G401.6 (cell line): ENCODE results near the gene SMC3.
A peak's percentile ranks its signal among the peaks of the same experiment; 100 is the strongest.
"Not testable (repeated sequence)": the region's sequence is repeated elsewhere in the genome, so short reads cannot be mapped to it uniquely, and the experiment has no call there.

Source experiments
- FAIRE-seq: peaks from 2 replicates; lab custom pipeline; 2012; peaks lifted over from hg19 to GRCh38; lab: Jason Lieb, UNC

SMC3 gene

DNA sequence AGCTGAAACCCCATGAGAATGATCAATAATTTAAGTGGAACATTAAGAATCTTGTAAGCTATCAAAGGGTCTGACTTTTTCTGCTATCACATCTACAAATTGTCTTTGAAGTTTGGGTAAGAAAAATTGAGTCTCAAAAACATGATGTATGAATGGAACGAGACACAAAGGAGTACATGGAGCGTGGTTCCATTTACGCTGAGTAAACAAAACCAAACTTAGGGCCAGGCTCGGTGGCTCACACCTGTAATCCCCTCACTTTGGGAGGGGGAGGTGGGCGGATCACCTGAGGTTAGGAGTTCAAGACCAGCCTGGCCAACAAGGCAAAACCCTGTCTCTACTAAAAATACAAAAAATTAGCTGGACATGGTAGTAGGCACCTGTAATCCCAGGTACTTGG is 24.3 kb downstream of the SMC3 start:
- FAIRE-seq, result no peak

GRCh38 chr10:110597476-110597875 is 30.0 kb downstream of the SMC3 start:
- no peak for FAIRE-seq

- peak; percentile 96 for FAIRE-seq
Observed at GRCh38 chr10:110600487-110601101, 33.1 kb downstream of the SMC3 start.

DNA sequence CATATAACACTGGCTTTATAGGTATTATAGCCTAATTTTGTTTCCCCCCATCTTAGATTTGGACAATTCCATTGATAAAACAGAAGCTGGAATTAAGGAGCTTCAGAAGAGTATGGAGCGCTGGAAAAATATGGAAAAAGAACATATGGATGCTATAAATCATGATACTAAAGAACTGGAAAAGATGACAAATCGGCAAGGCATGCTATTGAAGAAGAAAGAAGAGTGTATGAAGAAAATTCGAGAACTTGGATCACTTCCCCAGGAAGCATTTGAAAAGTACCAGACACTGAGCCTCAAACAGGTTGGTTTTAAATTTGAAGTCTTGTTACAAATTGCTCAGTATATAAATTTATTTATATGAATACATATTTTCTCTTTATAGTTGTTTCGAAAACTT is 34.1 kb downstream of the SMC3 start:
- FAIRE-seq, result no peak

- FAIRE-seq, result no peak
Observed at GRCh38 chr10:110608087-110608486, 40.6 kb downstream of the SMC3 start.

DNA sequence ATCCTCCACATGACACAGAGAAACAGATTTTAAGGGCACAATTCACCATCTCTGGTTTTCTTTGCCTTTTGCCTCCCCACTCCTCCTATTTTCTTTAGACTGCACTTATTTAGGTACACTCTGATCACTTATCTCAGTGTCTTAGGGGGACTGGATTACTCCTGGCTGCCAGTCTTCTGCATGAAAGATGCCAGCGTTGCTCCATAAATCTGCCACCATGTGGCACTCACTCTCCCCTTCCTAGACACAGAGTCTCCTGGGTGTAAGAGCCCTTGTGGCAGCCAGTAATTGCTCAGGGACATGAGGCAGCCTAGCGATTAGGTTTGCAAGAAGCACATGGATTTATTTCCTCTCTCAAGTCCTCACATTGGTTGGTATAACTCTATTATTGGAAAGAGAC is 42.1 kb downstream of the SMC3 start:
- no peak for FAIRE-seq

DNA sequence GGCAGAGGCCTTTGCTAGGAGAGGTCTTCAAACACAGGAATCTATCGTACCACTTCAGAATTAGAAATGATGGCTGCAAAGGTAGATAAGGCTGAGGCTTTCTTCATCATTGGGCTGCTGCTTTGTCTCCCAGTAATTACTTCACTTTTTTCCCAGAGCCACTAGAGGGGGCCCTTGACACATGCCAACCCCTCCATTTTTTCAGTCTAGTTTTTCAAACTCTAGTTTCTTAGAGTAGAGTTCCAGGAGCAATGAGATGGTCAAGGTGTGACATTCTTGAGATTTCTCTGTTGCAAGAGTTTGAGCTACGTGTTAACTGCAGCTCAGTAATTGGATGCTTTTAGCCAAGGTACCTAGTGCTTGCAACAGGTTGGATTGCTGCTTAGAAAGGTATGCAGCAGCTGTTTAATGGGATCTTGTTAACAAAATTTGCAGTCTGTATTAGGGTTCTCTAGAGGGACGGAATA is 42.8 kb downstream of the SMC3 start:
- peak; percentile 97 for FAIRE-seq

GRCh38 chr10:110610781-110611180 is 43.3 kb downstream of the SMC3 start:
- not testable (repeated sequence) for FAIRE-seq

- FAIRE-seq, result no peak
Observed at GRCh38 chr10:110612087-110612486, 44.6 kb downstream of the SMC3 start.

DNA sequence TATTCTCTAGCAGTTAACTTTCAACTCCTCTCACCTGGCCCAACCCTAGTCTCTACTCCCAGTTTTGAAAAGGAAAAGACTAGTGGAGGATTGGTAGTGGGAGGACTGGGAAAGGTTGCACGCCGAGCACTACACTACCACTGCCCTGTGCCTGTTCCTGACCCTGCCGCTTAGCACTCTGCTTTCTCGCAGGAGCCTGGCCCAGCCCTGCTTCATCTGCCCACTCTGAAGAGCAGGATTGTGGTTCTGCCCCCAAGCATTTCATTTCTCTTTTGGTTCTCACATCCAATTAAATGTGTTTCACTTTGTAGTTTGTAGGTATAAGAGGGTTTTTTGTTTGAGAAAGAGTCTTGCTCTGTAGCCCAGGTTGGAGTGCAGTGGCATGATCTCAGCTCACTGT is 45.1 kb downstream of the SMC3 start:
- no peak for FAIRE-seq

DNA sequence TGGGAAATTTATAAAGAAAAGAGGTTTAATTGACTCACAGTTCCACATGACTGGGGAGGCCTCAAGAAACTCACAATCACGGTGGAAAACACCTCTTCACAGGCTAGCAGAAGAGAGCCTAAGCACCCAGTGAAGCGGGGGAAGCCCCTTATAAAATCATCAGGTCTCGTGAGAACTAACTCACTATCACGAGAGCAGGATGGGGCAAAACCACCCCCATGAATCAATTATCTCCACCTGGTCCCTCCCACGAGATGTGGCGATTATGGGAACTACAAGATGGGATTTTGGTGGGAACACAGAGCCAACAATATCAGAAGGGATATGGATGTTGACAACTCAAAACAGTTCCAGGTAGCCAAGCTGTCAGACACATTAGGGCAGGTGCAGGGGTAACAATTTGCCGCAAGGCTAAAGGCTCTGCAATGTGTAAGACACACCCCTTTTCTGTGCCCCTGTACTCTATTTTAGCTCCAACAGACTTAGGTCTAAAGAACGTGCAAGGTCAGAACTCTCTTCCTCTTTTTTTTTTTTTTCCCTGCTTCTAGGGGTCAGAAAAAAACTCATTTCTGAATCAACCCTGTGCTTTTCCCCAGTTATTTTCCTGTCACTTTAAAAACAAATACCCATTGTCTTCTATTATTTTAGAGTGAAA is 46.0 kb downstream of the SMC3 start:
- no peak for FAIRE-seq

DNA sequence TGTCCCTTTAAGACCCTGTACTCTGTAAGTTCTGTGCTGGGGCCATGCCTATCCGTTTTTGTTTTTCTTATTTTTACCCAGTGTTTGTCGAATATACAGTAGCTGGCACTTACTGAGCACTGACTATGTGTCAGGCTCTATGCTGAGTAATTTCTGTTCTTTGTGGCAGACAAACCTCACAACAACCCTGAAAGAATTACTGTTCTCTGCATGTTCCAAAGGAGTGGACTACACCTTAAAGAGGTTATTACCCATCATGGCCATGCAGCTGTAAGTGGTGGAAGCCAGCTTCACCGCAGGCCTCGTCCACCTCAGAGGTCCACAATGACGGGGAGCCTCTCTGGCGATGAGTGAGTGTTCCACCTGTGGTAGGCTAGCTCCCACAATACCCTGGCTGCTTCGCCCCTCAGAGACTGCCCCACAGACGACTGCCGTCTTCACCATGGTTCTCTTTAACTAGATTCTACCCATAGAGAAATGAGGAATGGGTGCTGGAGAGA is 46.6 kb downstream of the SMC3 start:
- no peak for FAIRE-seq

DNA sequence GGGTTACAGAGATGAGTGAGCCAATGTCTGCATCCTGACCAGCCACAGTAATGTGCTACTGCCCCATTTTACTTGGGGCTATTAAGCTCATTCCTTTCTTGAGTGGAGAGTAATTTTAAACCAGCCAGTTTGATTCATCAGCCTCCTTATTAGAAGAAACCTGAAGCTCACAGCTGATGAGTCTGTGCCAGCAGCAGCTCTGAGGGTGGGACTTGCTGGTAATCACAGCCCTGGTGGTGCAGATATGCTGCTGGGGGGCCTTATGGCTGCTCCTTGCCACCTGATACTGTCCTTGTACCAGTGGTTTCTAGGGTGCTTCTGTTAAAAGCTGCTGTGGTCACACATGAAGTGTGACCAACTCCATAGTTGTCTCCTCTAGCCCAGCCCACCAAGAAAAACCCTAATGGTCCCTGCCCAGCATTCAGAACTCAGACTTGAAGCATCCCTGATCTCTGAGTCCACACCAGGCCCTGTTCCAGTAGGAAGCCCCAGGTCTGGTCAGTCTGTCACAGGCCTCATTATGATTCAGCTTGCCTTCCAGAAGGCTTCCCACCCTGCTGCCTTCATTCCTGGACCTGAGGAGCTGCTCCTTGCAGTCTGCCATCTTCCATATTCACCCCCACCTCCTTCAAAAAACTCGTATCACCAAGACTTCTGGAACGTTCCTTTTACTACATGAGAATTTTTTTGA is 47.7 kb downstream of the SMC3 start:
- FAIRE-seq, result no peak

- FAIRE-seq, result no peak
Observed at GRCh38 chr10:110616493-110617033, 49.1 kb downstream of the SMC3 start.

- FAIRE-seq, result no peak
Observed at GRCh38 chr10:110617425-110618229, 50.1 kb downstream of the SMC3 start.

- FAIRE-seq, result no peak
Observed at GRCh38 chr10:110618230-110618610, 50.7 kb downstream of the SMC3 start.

DNA sequence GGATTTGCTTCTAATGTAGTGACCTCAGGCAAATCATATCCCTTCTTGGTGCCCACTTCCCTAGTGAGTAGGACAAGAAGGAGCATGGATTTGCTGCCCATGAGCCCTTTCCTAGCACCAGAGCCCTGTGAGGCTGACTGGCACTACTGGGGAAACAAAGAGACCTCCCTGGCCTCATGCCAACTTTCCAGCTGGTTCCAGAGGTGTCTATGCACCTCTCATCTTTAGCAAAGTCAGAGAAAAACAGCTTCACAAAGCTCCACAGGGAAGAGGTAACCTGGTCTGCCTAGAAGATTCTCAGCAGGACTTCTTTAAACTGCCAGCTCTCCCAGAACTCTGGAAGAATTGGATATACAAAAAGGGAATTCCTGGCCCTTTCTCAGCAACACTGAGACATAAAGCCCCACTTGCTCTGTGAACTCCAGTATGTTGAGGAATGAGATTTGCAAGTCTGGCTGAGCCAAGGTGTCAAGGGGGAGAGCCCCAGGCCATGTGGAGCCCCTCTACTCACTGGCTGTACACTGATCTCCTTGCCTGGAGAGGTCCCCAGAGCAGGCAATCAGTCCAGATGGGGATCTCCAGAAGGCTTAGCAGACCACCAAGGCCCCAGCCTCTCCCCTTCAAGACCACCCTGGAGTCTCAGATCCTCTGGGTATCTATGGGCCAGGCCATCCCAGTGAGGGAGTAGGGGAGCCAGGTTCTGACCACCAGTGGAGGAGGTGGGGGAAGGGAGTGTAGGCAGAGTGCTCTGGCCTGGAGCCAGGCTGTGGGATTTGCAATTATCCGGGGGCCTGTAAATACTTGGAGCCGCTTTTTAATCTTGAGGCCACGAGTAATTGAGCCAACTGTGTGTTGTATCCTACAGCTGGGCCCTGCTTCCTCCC is 52.3 kb downstream of the SMC3 start:
- no peak for FAIRE-seq

DNA sequence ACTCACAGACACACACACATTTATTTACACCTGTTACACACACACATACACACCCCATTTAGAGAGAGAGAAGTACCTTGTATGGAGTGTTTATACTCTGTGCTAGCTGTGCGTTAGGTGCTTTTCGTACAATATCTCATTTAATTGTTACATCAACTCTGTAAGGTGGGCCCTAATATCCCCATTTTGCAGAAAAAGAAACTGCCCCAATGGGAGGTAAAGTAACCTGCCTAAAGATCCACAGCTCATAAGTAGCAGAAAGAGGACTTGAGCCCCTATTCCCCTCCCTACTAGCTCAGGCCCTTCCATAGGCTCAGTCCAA is 52.9 kb downstream of the SMC3 start:
- no peak for FAIRE-seq

- FAIRE-seq, result not testable (repeated sequence)
Observed at GRCh38 chr10:110623316-110623715, 55.8 kb downstream of the SMC3 start.

DNA sequence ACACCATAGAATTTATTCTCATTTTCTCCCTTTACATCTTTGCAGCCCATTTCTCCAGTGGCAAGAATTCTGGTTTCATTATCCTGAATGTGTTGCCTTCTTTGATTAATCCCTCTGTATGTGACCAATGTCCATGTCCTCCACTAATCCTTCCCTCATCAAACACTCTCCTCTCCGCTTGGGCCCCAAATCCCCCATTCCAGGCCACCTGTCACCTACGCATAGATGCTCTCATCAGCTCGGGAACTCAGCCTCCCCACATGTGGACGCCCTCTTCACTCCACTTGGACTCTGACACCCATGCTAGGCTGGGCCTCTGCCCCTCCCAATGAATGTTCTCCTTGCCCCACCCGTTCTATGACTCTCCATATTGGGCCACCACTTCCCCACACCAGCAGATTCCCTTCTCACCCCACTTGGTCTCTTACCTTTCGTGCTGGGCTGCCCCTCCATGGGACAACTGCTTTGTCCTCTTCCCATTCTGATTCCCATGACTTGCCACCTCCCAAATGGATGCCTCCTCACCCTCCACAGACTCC is 57.9 kb downstream of the SMC3 start:
- FAIRE-seq, result no peak
